ENCODE measurements around the gene MS4A6A. TPM values are rescaled to one million over a fixed set of nuclear protein-coding genes. Genes with fewer than 3 reads are reported as not detected.

MS4A6A gene
- total RNA-seq, 1 experiment from 2014 or later: 0.52 TPM

DNA sequence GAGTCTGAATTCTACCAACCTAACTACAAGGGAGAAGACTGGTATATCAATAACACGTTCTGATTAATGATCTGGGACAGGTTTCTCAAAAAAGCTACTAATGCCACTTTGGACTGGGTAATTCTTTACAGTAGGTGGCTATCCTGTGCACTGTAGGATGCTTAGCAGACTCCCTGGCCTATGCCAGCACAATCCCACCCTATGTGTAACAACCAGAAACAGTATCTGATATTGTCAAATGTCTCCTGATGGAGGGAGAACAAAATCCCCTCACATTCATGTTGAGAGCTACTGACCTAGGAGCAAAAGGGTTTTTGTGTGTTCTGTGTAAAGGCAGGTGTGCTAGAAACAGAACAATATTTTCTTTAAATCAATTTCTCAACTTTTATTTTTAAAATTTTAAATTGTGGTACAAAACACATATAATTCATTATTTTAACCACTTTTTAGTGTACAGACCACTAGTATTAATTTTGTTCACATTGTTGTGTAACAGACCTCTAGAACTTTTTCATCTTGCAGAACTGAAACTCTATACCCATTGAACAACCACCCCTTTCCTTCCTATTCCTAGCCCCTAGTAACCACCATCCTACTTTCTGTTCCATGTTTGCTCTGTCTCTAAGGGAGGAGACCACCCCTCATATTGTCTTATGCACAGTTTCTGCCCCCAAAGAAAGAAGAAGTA lies 2.1 kb upstream of the MS4A6A start:
- Histone ChIP-seq H4K20me1 (ENCODE audit: insufficient read depth) (no peaks in the 10 kb centered on the region), H3K4me1 (ENCODE audit: control insufficient read depth in 1 of 2, insufficient read depth in 2 of 2, low read length in 2 of 2) (no peaks in the 10 kb centered on the region), H3K9me2 (ENCODE audit: insufficient read depth) (no peaks in the 10 kb centered on the region), H3K36me3 (ENCODE audit: control insufficient read depth in 1 of 2, insufficient read depth in 2 of 2, low read length in 2 of 2) (no peaks in the 10 kb centered on the region), H3K9me3 (ENCODE audit: control insufficient read depth in 1 of 2, insufficient read depth in 1 of 2, low read depth in 1 of 2, low read length in 2 of 2) (no peaks in the 10 kb centered on the region), H3K4me3 (replicated peaks in 1 of 2; ENCODE audit: low read depth in 1 of 2, low read length in 2 of 2) (no peak overlapping the region), H3K27me3 (ENCODE audit: insufficient read depth, low read length) (0 out of 2 replicates have a peak, but pooled peaks cover 4% of the 10 kb centered on the region), H3K79me2 (ENCODE audit: insufficient read depth, low read length) (no peaks in the 10 kb centered on the region), H3K9ac (ENCODE audit: low read length) (no peak overlapping the region), H3K4me2 (ENCODE audit: low read length) (no peak overlapping the region), H2AFZ (ENCODE audit: low read depth, low read length, poor library complexity, severe bottlenecking) (no peak overlapping the region), H3K27ac (ENCODE audit: low read depth, low read length) (no peak overlapping the region)
- TF ChIP-seq, protein P1, sequence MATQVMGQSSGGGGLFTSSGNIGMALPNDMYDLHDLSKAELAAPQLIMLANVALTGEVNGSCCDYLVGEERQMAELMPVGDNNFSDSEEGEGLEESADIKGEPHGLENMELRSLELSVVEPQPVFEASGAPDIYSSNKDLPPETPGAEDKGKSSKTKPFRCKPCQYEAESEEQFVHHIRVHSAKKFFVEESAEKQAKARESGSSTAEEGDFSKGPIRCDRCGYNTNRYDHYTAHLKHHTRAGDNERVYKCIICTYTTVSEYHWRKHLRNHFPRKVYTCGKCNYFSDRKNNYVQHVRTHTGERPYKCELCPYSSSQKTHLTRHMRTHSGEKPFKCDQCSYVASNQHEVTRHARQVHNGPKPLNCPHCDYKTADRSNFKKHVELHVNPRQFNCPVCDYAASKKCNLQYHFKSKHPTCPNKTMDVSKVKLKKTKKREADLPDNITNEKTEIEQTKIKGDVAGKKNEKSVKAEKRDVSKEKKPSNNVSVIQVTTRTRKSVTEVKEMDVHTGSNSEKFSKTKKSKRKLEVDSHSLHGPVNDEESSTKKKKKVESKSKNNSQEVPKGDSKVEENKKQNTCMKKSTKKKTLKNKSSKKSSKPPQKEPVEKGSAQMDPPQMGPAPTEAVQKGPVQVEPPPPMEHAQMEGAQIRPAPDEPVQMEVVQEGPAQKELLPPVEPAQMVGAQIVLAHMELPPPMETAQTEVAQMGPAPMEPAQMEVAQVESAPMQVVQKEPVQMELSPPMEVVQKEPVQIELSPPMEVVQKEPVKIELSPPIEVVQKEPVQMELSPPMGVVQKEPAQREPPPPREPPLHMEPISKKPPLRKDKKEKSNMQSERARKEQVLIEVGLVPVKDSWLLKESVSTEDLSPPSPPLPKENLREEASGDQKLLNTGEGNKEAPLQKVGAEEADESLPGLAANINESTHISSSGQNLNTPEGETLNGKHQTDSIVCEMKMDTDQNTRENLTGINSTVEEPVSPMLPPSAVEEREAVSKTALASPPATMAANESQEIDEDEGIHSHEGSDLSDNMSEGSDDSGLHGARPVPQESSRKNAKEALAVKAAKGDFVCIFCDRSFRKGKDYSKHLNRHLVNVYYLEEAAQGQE (IDR thresholded peaks at IDR 0.05; ENCODE audit: low read depth): no peak
- TF ChIP-seq EGR1 (IDR thresholded peaks at IDR 0.05; ENCODE audit: low read depth) (no peak), TCF7L2 (IDR thresholded peaks at IDR 0.05; ENCODE audit: borderline replicate concordance, extremely low read depth, insufficient read depth, insufficient read length) (no peak), EZH2 (IDR thresholded peaks at IDR 0.05) (no peak), POLR2AphosphoS5 (IDR thresholded peaks at IDR 0.05; ENCODE audit: low read depth, low read length) (no peak), JUND (IDR thresholded peaks at IDR 0.05) (no peak), ZNF274 (IDR thresholded peaks at IDR 0.05; ENCODE audit: low read depth, low read length) (no peak), YY1 (IDR thresholded peaks at IDR 0.05; ENCODE audit: extremely low read depth, insufficient replicate concordance, low read depth, low read length) (no peak), SP1 (IDR thresholded peaks at IDR 0.05; ENCODE audit: low read depth) (no peak), SRF (IDR thresholded peaks at IDR 0.05; ENCODE audit: low read depth) (no peak), ZFX (IDR thresholded peaks at IDR 0.05) (no peak), POLR2A (IDR thresholded peaks at IDR 0.05; ENCODE audit: borderline replicate concordance, extremely low read depth, insufficient read depth, insufficient read length) (no peak), FOSL1 (IDR thresholded peaks at IDR 0.05; ENCODE audit: low read depth) (no peak), ELF1 (IDR thresholded peaks at IDR 0.05; ENCODE audit: borderline replicate concordance, low read depth) (no peak)
- TF ChIP-seq, protein P2, sequence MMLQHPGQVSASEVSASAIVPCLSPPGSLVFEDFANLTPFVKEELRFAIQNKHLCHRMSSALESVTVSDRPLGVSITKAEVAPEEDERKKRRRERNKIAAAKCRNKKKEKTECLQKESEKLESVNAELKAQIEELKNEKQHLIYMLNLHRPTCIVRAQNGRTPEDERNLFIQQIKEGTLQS (IDR thresholded peaks at IDR 0.05): no peak
- TF ChIP-seq, protein P3, sequence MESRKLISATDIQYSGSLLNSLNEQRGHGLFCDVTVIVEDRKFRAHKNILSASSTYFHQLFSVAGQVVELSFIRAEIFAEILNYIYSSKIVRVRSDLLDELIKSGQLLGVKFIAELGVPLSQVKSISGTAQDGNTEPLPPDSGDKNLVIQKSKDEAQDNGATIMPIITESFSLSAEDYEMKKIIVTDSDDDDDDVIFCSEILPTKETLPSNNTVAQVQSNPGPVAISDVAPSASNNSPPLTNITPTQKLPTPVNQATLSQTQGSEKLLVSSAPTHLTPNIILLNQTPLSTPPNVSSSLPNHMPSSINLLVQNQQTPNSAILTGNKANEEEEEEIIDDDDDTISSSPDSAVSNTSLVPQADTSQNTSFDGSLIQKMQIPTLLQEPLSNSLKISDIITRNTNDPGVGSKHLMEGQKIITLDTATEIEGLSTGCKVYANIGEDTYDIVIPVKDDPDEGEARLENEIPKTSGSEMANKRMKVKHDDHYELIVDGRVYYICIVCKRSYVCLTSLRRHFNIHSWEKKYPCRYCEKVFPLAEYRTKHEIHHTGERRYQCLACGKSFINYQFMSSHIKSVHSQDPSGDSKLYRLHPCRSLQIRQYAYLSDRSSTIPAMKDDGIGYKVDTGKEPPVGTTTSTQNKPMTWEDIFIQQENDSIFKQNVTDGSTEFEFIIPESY (IDR thresholded peaks at IDR 0.05; ENCODE audit: extremely low read depth, insufficient replicate concordance, low read length): no peak
- TF ChIP-seq, protein P4, sequence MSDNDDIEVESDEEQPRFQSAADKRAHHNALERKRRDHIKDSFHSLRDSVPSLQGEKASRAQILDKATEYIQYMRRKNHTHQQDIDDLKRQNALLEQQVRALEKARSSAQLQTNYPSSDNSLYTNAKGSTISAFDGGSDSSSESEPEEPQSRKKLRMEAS (IDR thresholded peaks at IDR 0.05): no peak
- TF ChIP-seq, protein P5, sequence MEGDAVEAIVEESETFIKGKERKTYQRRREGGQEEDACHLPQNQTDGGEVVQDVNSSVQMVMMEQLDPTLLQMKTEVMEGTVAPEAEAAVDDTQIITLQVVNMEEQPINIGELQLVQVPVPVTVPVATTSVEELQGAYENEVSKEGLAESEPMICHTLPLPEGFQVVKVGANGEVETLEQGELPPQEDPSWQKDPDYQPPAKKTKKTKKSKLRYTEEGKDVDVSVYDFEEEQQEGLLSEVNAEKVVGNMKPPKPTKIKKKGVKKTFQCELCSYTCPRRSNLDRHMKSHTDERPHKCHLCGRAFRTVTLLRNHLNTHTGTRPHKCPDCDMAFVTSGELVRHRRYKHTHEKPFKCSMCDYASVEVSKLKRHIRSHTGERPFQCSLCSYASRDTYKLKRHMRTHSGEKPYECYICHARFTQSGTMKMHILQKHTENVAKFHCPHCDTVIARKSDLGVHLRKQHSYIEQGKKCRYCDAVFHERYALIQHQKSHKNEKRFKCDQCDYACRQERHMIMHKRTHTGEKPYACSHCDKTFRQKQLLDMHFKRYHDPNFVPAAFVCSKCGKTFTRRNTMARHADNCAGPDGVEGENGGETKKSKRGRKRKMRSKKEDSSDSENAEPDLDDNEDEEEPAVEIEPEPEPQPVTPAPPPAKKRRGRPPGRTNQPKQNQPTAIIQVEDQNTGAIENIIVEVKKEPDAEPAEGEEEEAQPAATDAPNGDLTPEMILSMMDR (IDR thresholded peaks at IDR 0.05 in 2 of 3, conservative IDR thresholded peaks at IDR 0.05 in 1 of 3; ENCODE audit: borderline replicate concordance in 1 of 3, insufficient read depth in 1 of 3, low read depth in 2 of 3, low read length in 2 of 3): no peak
- no peak for ATAC-seq
- intact Hi-C loops (cut with micrococcal nuclease): no loop called here
- DNase-seq (ENCODE audit: low read depth, low spot score): no peak
- RAD21 ChIA-PET (ENCODE audit: low non-redundant PET in 1 of 2, low total read pairs in 2 of 2, uncharacterized antibody in 2 of 2, unreplicated experiment in 2 of 2): no interaction called here
- POLR2A ChIA-PET: no interaction called here
- CTCF ChIA-PET: no interaction called here
- no TSS peak for BruUV-seq (replicated peaks)

Measured in HCT116 (cell line).